Peyer's patch (tissue), 4 donors: ENCODE results near the gene DIPK1B. TPM values are rescaled to one million over a fixed set of nuclear protein-coding genes. Genes with fewer than 3 reads are reported as not detected.

Experiments
- DNase-seq, 3 donors: peaks; one replicate each; pipeline ENCODE4 v3.0.0-alpha.2; 2017 to 2019
- H3K27ac ChIP-seq, 4 donors: fragments of 200-600 bp; sonication (generic); one replicate each; pipeline ENCODE4 v1.5.1; 2016 to 2019
- H3K27me3 ChIP-seq, 2 donors: fragments of 200-600 bp; sonication (generic); one replicate each; pipeline ENCODE4 v1.5.1; 2019
- H3K36me3 ChIP-seq, 3 donors: fragments of 200-600 bp; sonication (generic); one replicate each; pipeline ENCODE4 v1.5.1; 2016 to 2019
- H3K4me1 ChIP-seq, 4 donors: fragments of 200-600 bp; sonication (generic); one replicate each; pipeline ENCODE4 v1.5.1; 2016 to 2019
- H3K4me3 ChIP-seq, 4 donors: fragments of 200-600 bp; sonication (generic); 1 replicate in 3 of 4; 2 replicates in 1 of 4; pipeline ENCODE4 v1.5.1; 2016 to 2019; ENCODE audit warnings: mild to moderate bottlenecking in 1 of 4
- H3K9me3 ChIP-seq, 4 donors: fragments of 200-600 bp; sonication (generic); one replicate each; pipeline ENCODE4 v1.5.1; 2016 to 2019; ENCODE audit warnings: mild to moderate bottlenecking in 1 of 4
- CTCF ChIP-seq, 6 experiments: fragments of 450-650 bp in 4 of 6; fragments of 200-600 bp in 2 of 6; sonication (generic) in 1 of 6; IDR thresholded peaks; one replicate each; pipeline ENCODE4 v1.5.1; 2017 to 2019; ENCODE audit warnings: antibody characterized with exemption in 6 of 6, mild to moderate bottlenecking in 3 of 6, moderate library complexity in 1 of 6
- POLR2A ChIP-seq, 2 donors: fragments of 450-650 bp; IDR thresholded peaks; one replicate each; pipeline ENCODE4 v1.5.1; 2017; ENCODE audit warnings: antibody characterized with exemption in 2 of 2, mild to moderate bottlenecking in 2 of 2, moderate library complexity in 2 of 2
- total RNA-seq, 4 donors: library from RNA; depleted of rRNA; stranded (reverse); fragments of >200 nt; gene quantifications; one replicate each; pipeline ENCODE4 v1.1.0, GENCODE V29; 2016

The DIPK1B gene
- total RNA-seq, result 1 to 10 TPM in 3 of 4 donors, under 1 TPM in 1; 0.70 to 5.8 (median 2.6) TPM

- peak within 1 kb of the TSS in 3 of 4 donors; percentile 42 to 48 (median 47) for H3K4me3 ChIP-seq
- no peaks in the 10 kb centered on the region for H3K36me3 ChIP-seq
- H3K27ac ChIP-seq, result peak within 1 kb of the TSS in 1 of 4 donors; percentile 2
- H3K9me3 ChIP-seq, result no peaks in the 10 kb centered on the region
- DNase-seq, result no peak
- H3K4me1 ChIP-seq, result peaks cover 0 to 12% (median 6%) of the 10 kb centered on the region in 4 donors
- TF ChIP-seq POLR2A (IDR thresholded peaks at IDR 0.05) (no peak), CTCF (IDR thresholded peaks at IDR 0.05) (no peak)
- H3K27me3 ChIP-seq, result peaks cover 0 to 17% of the 10 kb centered on the region in 2 donors
Measured at GRCh38 chr9:136711751-136712689, at the start of gene DIPK1B. Gene DIPK1B, plus strand, starts transcription at chr9:136712572. Its CDS starts 94 bp downstream, at chr9:136712666.

GRCh38 chr9:136662656-136663581 lies 49.5 kb upstream of the DIPK1B start, which contains the start of gene EGFL7:
Gene EGFL7, plus strand, starts transcription at chr9:136662916. Its CDS starts 5,367 bp downstream, at chr9:136668283.
- H3K36me3 ChIP-seq, result no peaks in the 10 kb centered on the region
- TF ChIP-seq CTCF (IDR thresholded peaks at IDR 0.05), result no peak
- TF ChIP-seq POLR2A (IDR thresholded peaks at IDR 0.05), result peak; percentile 15 to 38
- H3K9me3 ChIP-seq, result no peaks in the 10 kb centered on the region
- H3K4me1 ChIP-seq, result peaks cover 0 to 26% (median 13%) of the 10 kb centered on the region in 4 donors
- peak within 1 kb of the TSS; percentile 9 to 57 (median 36) for H3K4me3 ChIP-seq
- DNase-seq, result no peak
- peaks cover 0 to 6% of the 10 kb centered on the region in 2 donors for H3K27me3 ChIP-seq
- H3K27ac ChIP-seq, result peak within 1 kb of the TSS in 3 of 4 donors; percentile 25 to 72 (median 68)

DNA sequence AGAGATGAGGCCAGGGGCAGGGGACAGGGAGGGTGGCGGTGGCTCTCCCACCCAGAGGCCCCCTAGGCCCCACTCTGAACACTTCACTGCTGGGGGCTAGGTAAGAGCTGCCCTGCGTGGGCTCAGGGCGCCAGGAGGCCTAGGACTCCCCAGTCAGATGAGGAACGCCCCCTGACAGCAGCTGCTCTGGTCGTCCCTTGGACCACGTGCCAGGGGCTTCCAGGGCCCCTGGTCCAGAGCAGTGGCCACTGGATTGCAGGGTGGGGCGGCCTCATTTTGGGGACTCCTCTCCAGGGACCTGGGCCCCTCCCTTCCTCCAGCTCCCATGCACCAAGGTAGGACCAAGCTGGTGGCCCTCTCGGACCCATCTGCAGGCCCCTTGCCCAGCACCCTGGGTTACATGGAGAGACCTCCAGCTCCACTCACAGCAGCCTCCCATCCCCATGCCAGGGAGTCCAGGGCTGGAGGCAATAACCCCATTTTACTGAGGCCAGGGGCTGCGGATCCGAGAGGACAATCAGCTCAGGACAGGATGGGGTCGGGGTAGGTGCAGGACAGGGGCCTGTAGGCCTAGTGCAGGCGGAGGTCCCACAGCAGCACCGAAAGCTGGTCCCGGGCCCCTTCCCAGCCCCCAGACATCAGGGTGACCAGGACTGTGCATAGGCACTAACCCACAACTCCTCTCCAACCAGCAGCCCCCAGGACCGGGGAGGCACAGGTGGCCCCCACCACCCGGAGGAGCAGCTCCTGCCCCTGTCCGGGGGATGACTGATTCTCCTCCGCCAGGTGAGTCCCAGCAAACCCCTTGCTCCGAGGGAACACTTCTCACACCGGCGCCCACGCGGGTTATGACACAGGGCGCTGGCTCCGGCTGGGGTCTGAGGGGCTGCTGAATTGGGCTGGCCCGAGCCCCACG lies 48.1 kb upstream of the DIPK1B start:
- Histone ChIP-seq H3K27me3 (peaks cover 0 to 6% of the 10 kb centered on the region in 2 donors), H3K4me3 (peak overlapping the region; percentile 30 to 57 (median 54)), H3K4me1 (peaks cover 0 to 17% (median 6%) of the 10 kb centered on the region in 4 donors), H3K36me3 (no peaks in the 10 kb centered on the region), H3K27ac (peak overlapping the region in 3 of 4 donors; percentile 25 to 72 (median 35)), H3K9me3 (no peaks in the 10 kb centered on the region)
- TF ChIP-seq CTCF (IDR thresholded peaks at IDR 0.05) (no peak), POLR2A (IDR thresholded peaks at IDR 0.05) (no peak)
- DNase-seq, result no peak

DNA sequence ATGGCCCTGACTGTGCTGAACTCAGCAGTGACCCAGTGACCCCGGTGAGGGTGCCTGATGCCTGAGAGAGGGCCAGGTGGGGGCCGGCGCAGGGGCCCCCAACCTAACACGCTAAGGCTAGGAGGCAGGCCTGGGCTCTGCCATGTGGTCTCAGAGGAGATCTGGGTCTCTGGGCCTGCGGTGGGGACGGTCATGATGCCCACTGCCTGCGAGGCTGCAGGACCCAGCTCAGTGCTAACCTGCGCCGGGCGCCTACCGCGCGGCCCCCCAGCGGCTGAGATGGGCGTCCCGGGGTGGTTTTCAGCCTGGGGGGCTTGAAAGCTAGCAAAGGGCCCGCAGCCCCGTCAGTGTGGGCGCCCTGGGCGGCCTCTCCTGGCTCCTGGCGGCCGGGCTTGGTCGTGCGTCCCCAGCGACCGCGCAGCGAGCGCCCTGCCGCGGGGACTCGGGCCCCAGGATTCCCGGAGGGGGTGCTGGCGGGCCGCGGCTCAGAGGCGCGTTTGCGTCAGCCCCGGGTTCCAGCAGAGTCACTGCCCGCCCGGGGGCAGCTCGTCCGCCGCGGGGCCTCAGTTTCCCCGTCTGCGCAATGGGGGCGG lies 47.2 kb upstream of the DIPK1B start:
- Histone ChIP-seq H3K27me3 (peaks cover 0 to 6% of the 10 kb centered on the region in 2 donors), H3K36me3 (no peaks in the 10 kb centered on the region), H3K9me3 (no peaks in the 10 kb centered on the region), H3K4me1 (peaks cover 0 to 17% (median 6%) of the 10 kb centered on the region in 4 donors), H3K27ac (peak overlapping the region in 2 of 4 donors; percentile 49 to 72), H3K4me3 (peak overlapping the region; percentile 30 to 57 (median 54))
- TF ChIP-seq POLR2A (IDR thresholded peaks at IDR 0.05), result no peak
- TF ChIP-seq CTCF (IDR thresholded peaks at IDR 0.05), result peak in 4 of 6 experiments; percentile 11 to 41 (median 33)
- DNase-seq, result no peak
